Lower lobe of right lung (tissue), 2 donors: ENCODE results near the gene SEC31A. TPM values are rescaled to one million over a fixed set of nuclear protein-coding genes. Genes with fewer than 3 reads are reported as not detected.

ENCODE experiments used
- ATAC-seq, 2 donors: fragments of 200-7000 bp; cut with Tn5 transposase; one replicate each; pipeline ENCODE4 v1.9.1; 2020 to 2022; ENCODE audit warnings: mild to moderate bottlenecking in 2 of 2, moderate library complexity in 2 of 2
- DNase-seq: peaks from one replicate; pipeline ENCODE4 v3.0.0-alpha.2; 2020
- H3K27ac ChIP-seq: fragments of 200-600 bp; one replicate; pipeline ENCODE4 v1.8.0; 2022
- H3K27me3 ChIP-seq: fragments of 200-600 bp; one replicate; pipeline ENCODE4 v1.8.0; 2022; ENCODE audit warnings: low read depth
- H3K36me3 ChIP-seq: fragments of 200-600 bp; one replicate; pipeline ENCODE4 v1.8.0; 2022; ENCODE audit warnings: mild to moderate bottlenecking
- H3K4me1 ChIP-seq: fragments of 200-600 bp; one replicate; pipeline ENCODE4 v1.8.0; 2022
- H3K4me3 ChIP-seq: fragments of 200-600 bp; one replicate; pipeline ENCODE4 v1.8.0; 2022; ENCODE audit warnings: mild to moderate bottlenecking
- H3K9me3 ChIP-seq: fragments of 200-600 bp; one replicate; pipeline ENCODE4 v1.8.0; 2022
- CTCF ChIP-seq: fragments of 200-600 bp; IDR thresholded peaks from one replicate; pipeline ENCODE4 v1.8.0; 2022; ENCODE audit warnings: antibody characterized with exemption, mild to moderate bottlenecking
- intact Hi-C: fragments of 100-400 bp; cut with DNase I; formaldehyde crosslinking; loops from one replicate; pipeline ENCODE4 v1.11.0; 2022
- total RNA-seq: library from RNA; stranded (reverse); fragmentation: NEBNext Ultra II Directional; extraction: Animal tissue kit (Norgen Biotek cat#: 25700); gene quantifications from one replicate; pipeline ENCODE4 v1.2.1, GENCODE V29; 2021
- donor health status: DM: no; HTN: yes; CAD: no; lungs with severe emphysema.

Gene SEC31A
- total RNA-seq, 1 donor from 2014 or later: 183 TPM

- Histone ChIP-seq H3K4me1 (no peaks in the 10 kb centered on the region), H3K9me3 (no peaks in the 10 kb centered on the region), H3K4me3 (no peak overlapping the region), H3K36me3 (no peaks in the 10 kb centered on the region), H3K27me3 (no peaks in the 10 kb centered on the region), H3K27ac (no peak overlapping the region)
- intact Hi-C loops: no loop called here
- no peak for TF ChIP-seq CTCF
- ATAC-seq (no peak), DNase-seq (no peak)
These were observed 79.6 kb downstream of the SEC31A start for GRCh38 chr4:82811392-82811791.

- TF ChIP-seq CTCF: no peak
- Histone ChIP-seq H3K36me3 (no peaks in the 10 kb centered on the region), H3K4me3 (no peak overlapping the region), H3K27me3 (no peaks in the 10 kb centered on the region), H3K9me3 (no peaks in the 10 kb centered on the region), H3K4me1 (no peaks in the 10 kb centered on the region), H3K27ac (no peak overlapping the region)
- no peak for ATAC-seq
- intact Hi-C loops: no loop called here
- no peak for DNase-seq
These were observed 80.8 kb downstream of the SEC31A start for GRCh38 chr4:82810176-82810575.

DNA sequence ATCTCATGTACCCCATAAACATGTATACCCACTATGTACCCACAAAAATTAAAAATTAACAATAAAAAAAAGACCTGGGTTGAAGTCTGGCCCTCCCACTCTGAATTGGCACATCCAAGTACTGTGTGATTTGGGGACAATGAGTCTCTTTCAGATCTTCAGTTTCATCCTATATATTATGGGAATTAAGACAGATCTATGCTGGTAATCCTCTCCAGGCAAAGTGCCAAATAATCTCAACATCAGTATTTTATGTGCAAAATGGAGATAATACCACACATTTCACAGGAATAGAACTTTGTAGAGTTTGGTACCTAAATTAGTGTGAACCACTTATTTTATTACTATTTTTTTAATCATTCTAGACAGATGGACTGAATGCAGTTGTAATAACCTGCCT is 81.3 kb downstream of the SEC31A start:
- ATAC-seq: no peak
- H3K9me3 ChIP-seq: no peaks in the 10 kb centered on the region
- no peak overlapping the region for H3K27ac ChIP-seq
- no peak for DNase-seq
- no peak for TF ChIP-seq CTCF
- H3K27me3 ChIP-seq: no peaks in the 10 kb centered on the region
- no peaks in the 10 kb centered on the region for H3K36me3 ChIP-seq
- intact Hi-C loops: no loop called here
- H3K4me1 ChIP-seq: no peaks in the 10 kb centered on the region
- H3K4me3 ChIP-seq: no peak overlapping the region

DNA sequence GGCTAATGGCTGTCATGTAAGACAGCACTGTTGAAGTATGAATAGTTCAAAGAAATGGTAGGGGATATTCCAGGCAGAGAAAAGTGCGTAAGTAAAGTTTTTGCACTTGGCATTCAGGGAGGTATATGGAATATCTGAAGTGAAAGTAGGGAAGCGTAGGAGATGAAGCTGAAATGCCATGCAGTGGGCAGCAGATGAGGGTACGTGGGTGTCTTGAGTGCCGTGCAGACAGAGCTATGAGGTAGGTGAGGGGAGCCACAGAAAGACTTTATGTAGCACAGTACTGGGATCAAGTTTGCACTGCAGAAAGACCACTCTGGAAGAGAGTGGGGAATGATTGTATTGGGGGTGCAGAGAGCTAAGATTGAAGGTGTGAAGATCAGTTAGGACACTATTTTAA is 87.2 kb downstream of the SEC31A start:
- no peak overlapping the region for H3K4me3 ChIP-seq
- TF ChIP-seq CTCF: no peak
- no peak overlapping the region for H3K27ac ChIP-seq
- no peaks in the 10 kb centered on the region for H3K36me3 ChIP-seq
- H3K4me1 ChIP-seq: peaks cover 11% of the 10 kb centered on the region
- intact Hi-C loops: no loop called here
- H3K27me3 ChIP-seq: peaks cover 12% of the 10 kb centered on the region
- ATAC-seq (peak in 1 of 2 donors; percentile 22), DNase-seq (no peak)
- H3K9me3 ChIP-seq: no peaks in the 10 kb centered on the region

DNA sequence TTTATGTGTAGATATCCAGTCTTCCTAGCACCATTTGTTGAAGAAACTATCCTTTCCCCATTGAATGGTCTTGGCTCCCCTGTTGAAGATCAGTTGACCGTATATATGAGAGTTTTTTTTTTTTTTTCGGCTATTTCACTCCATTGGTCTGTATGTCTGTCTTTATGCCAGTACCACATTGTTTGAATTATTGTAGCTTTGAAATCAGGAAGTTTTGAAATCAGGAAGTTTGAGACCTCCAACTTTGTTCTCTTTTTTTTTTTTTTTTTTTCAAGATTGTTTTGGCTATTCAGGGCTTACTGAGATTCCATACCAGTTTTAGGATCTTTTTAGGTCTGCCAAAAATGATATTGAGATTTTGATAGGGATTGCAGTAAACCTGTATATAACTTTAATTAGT is 88.0 kb downstream of the SEC31A start:
- H3K27ac ChIP-seq: no peak overlapping the region
- H3K4me1 ChIP-seq: peaks cover 11% of the 10 kb centered on the region
- DNase-seq: no peak
- no peaks in the 10 kb centered on the region for H3K36me3 ChIP-seq
- no peak overlapping the region for H3K4me3 ChIP-seq
- no peak for ATAC-seq
- TF ChIP-seq CTCF: no peak
- H3K27me3 ChIP-seq: peaks cover 12% of the 10 kb centered on the region
- intact Hi-C loops: no loop called here
- H3K9me3 ChIP-seq: no peaks in the 10 kb centered on the region
